NCI-H524 treated with DMSO at 0.1 percent for 48 hours (cell line): Measurements from ENCODE around the gene DNER.
"Not testable (repeated sequence)": the region's sequence is repeated elsewhere in the genome, so short reads cannot be mapped to it uniquely, and the experiment has no call there.

Source experiments
- DNase-seq: peaks from one replicate; lab custom pipeline; 2025; lab: John Stamatoyannopoulos, UW

DNER gene

DNA sequence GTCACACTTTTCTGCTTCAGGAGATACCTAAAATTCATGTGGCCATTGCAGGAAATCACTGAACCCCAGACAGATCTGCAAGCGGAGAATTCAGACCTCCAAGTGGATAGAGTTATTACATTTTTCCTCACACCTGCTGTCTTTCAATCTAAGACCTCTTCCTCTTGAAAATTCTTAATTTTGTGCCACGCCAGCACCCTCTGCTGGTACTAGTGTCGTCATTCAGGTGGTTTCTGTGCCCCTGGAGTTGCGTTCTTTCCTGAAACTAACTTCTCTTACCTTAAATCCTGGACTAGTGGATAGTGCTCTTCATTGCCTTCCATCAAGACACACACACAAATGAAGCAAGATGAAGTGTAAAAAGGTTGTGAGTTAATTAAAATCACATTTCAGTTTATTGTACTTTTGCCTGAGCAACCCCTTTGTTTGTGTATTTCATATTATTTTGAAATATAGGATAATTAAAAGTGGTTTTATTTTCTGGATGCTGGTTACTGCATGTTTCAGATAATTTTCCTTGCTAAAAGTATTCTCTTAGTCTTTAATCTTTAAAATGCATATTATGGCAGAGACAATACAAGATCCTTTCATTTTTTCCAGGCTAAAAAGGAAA is 1.6 kb upstream of the DNER start:
- DNase-seq, result peak; percentile 26

GRCh38 chr2:229714736-229715541 is 584 bp upstream of the DNER start:
- no peak for DNase-seq

DNA sequence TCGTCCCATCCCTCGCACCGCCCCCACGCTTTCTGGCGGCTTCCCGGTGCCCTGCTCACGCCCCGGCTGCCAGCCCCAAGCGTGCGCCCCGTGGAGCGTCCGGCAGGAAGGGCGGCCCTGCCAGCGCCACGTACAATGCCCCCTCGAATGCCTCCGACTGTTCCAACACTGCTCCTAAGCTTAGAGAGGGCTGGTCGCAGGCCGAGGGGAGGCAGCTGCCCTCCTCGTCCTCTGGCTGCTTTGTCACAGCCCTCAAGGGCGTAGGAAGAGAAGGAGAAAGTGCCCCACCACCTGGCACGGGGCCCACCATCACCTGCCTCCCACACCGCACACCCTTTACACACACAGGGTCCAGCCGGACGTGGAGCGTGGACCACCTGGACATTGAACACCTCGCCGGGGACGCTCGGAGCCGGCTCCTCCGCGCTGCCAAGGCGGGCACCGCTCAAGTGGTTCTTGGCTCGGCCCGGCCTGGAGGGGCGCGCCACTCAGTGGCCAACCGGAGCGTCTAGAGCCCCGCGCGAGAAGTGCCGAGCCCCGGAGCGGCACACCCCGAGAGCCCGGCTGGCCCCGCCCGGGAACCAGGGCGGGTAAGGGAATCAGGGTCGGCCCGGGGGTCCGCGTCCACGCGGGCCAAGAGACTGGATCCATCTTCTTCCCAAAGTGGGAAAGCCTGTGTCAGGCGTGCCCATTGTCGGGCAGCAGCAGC is 830 bp downstream of the DNER start:
- no peak for DNase-seq

- no peak for DNase-seq
Measured at GRCh38 chr2:229712136-229712535, 2.2 kb downstream of the DNER start.

DNA sequence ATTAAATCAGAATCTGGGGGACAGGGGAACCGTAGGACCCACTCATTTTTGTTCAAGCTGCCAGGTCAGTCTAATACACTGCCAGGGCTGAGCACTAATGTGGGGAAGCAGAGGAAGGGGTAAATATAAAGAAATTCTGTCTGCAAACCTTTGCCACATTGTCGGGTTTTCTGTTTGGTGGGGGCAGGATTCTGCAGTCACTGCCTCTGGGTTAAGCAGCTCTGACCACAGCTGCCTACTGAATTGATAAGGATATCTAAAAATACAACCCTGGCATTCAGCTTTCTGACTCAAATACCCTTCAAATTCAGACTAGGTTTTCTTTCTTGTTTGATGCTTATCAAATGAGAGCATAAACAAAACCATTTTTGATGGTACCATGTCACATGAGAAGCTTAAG is 6.0 kb downstream of the DNER start:
- no peak for DNase-seq

DNA sequence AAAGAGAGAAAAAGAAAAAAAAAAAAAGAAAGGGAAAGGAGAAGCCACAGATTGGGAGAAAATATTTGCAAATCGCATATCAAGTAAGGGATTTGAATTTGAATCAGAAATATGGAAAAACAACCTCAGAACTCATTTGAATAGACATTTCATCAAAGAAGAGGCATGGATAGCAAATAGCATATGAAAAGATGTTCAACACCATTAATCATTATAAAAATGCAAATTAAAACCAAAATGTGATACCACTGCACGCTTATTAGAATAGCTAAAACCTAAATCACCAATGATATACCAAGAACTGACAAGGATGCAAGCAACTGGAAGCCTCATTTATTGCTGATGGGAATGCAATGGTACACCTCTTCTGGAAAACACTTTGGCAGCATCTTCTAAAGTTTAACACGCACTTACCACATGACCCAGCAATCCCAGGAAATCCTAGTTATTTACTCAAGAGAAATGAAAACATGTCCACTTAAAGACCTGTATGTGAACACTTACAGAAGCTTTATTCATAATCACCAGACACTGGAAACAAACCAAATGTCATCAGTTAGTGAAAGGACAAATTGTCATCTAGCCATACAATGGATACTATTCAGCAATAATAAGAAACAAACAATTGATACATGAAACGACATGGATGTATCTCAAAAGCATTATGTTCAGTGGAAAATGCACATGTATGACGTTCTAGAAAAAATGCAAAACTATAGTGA is 10.3 kb downstream of the DNER start:
- no peak for DNase-seq

DNA sequence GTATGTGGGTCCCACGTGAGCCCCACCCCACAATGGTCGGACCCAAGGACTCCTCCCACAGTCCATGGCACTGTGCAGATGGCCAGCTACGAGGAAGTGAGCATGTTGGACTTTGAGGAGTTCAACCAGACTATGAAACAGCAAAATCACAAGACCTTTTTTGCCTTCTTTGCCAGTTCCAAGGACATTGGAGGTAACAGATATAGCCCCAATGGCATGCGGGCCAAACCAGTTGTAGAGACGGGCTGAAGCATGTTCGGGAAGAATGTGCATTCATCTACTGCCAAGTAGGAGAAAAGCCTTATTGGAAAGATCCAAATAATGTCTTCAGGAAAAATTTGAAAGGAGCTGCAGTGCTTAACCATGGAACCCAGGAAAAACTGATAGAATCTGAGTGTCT is 12.6 kb downstream of the DNER start:
- DNase-seq, result no peak

DNA sequence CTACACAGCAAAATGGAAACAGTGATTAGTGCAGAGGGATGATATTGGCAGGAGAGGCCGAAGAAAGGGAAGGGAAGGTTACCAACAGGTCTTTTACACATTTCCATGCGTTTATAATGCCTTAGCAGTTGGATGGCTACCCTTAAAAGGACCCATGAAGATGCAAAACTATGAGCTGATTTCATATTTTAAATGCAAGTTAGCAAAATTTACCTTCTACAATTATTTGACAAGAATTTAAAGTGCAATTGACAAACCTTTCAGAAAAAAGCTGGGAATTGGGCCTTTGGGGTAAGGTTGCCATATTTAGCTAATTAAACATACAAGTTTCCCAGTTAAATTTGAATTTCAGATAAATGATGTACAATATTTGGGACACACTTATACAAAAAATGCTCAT is 13.3 kb downstream of the DNER start:
- DNase-seq, result no peak

- no peak for DNase-seq
Measured at GRCh38 chr2:229695961-229696360, 18.4 kb downstream of the DNER start.

DNA sequence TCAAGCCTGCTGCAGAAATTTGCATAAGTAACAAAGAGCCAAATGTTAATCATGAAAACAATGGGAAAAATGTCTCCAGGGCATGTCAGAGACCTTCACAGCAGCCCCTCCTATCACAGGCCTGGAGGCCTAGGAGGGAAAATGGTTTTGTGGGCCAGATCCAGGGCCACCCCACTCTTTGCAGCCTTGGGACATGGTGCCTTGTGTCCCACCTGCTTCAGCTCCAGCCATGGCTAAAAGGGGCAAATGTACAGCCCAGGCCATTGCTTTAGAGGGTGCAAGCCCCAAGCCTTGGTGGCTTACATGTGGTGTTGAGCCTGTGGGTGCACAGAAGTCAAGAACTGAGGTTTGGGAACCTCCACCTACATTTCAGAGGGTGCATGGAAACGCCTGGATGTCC is 20.5 kb downstream of the DNER start:
- not testable (repeated sequence) for DNase-seq

- no peak for DNase-seq
Measured at GRCh38 chr2:229691631-229692030, 22.7 kb downstream of the DNER start.

- no peak for DNase-seq
Measured at GRCh38 chr2:229689307-229689839, 25.0 kb downstream of the DNER start.

GRCh38 chr2:229688141-229688540 is 26.2 kb downstream of the DNER start:
- no peak for DNase-seq

DNA sequence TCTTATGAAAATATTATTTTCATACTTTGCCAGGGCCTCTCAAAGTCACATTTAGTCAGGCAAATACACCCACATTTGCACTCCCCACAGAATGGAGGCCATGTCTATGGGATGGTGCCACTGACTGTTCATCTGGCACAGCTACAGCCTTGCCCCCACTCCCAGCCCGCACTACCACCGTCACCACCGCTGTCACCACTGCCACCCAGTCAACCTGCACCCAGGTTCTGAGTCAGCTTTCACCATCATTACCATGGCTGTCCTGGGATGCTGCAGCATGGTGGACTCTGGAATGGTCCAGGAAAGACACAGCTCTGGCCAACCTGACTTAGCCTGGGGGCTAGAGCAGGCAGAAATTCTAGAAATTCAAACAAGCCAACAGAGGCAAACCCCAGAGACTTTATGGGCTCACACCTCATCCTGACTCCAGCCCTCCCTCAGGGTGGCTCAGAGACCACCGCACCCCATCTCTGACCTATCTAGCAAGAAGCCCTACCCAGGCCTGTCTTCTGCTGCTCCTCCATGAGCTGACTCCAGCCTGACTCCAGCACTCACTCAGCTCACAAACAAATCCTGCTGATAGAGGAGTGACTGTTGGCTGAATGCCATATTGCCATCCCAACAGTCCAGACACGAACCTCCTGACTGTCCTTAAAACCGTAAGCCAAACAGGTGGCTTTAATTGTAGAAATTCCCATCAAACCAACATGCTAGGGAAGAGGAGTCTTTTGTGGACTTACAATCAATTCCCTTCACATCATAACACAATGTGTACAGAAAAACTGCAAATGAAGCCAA is 28.0 kb downstream of the DNER start:
- no peak for DNase-seq

GRCh38 chr2:229684942-229685562 is 29.3 kb downstream of the DNER start:
- DNase-seq, result no peak

- no peak for DNase-seq
Measured at GRCh38 chr2:229679393-229680125, 34.8 kb downstream of the DNER start.

DNA sequence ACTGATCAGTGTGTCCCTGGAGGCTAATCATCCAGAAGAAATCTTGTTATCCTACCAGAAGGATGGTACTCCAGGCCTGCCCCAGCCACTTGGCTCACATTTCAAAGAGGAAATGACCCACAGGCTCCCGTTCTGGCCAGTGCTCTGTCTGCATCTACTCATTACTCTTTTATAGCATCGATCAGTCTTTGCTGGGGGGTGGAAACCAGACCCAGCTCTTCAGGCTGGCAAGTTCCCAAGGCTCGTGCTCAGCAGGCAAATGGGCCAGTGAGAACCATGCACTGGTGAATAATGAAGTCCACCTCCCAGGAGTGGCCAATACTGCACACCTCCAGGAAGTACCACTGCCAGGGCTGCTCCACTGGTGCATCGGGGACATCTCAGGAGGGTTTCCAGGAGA is 38.8 kb downstream of the DNER start:
- DNase-seq, result no peak

DNA sequence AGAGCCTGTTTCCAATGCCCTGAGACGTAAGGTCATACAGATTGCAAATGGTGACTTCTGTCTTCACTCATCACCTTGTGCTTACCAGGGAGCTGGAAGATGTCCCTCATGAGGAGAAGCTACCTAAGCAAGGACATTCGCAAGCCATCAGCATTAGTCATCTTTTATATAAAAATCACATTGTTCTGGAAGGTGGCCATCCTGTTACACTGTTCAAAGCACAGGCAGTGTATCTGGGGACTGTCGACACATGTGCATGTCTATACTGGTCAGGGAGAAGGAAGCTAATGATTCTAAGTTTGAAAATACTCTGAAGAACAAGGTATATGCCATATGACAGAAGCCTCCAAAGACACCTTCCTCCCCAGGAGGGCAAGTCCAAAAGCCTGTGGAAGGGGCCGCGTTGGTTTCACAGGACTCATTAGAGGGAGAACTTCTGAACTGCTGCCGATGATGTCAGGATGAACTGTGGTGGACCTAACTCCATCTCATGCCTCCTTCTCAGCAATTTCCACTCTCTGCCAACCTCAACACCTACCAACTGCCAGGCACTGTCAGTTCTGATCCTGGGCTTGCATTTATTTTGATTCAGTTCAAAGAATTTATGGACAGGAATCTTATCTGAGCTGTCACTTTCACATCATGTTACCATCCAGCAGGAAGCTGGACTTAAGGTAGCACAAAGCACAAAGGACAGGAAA is 39.4 kb downstream of the DNER start:
- no peak for DNase-seq

DNA sequence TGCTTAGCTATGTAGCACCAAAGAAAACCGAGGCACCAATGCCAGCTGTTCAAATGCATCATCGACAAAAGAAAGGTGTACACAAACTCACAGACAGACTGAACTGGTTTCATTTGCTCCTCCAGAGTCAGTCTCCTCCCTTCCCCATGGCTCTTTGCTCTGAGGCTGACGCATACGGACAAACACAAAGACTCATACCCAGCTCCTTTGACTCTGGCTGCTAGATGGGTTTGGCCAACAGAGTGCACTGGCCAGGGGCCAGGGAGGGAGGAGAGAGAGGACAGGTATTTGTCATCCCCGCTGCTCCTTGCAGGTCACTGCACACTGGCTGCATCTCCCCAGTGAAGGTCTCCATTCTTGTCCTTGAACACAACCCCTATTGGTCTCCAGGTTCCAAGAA is 40.7 kb downstream of the DNER start:
- DNase-seq, result no peak

- no peak for DNase-seq
Measured at GRCh38 chr2:229672021-229672420, 42.3 kb downstream of the DNER start.
